ENCODE results near the gene TMEM214. TPM values are rescaled to one million over a fixed set of nuclear protein-coding genes. Genes with fewer than 3 reads are reported as not detected.

Gene TMEM214
- total and polyA plus RNA-seq, 2 experiments from 2014 or later = 50.4 to 75.9 TPM

GRCh38 chr2:27083410-27084296, 50.9 kb downstream of the TMEM214 start:
- Histone ChIP-seq H3K27ac (no peak overlapping the region), H3K4me2 (no peak overlapping the region), H3K9me2 (replicated peaks; ENCODE audit: insufficient read depth) (no peaks in the 10 kb centered on the region), H3K27me3 (no peaks in the 10 kb centered on the region), H3K4me1 (ENCODE audit: insufficient read depth) (peaks cover 18% of the 10 kb centered on the region), H3K36me3 (replicated peaks; ENCODE audit: insufficient read depth, low read depth) (no peaks in the 10 kb centered on the region), H4K20me1 (ENCODE audit: insufficient read depth, poor library complexity, severe bottlenecking) (peaks cover 3% of the 10 kb centered on the region), H2AFZ (no peak overlapping the region), H3K4me3 (no peak overlapping the region), H3K9me3 (ENCODE audit: low read depth) (no peaks in the 10 kb centered on the region), H3K79me2 (peaks cover 19% of the 10 kb centered on the region)
- DNase-seq (ENCODE audit: low spot score) = no peak
- TF ChIP-seq CTCF (IDR thresholded peaks at IDR 0.05; ENCODE audit: poor library complexity) = no peak
- 87% methylated on average over 19 of the region's 20 CpGs for WGBS (ENCODE audit: low lambda C conversion rate, missing lambda C conversion rate)

GRCh38 chr2:27084297-27085061, 51.7 kb downstream of the TMEM214 start:
- H3K4me2 ChIP-seq = no peak overlapping the region
- no peak overlapping the region for H3K4me3 ChIP-seq
- H3K9me3 ChIP-seq (ENCODE audit: low read depth) = no peaks in the 10 kb centered on the region
- H3K9me2 ChIP-seq (replicated peaks; ENCODE audit: insufficient read depth) = no peaks in the 10 kb centered on the region
- H2AFZ ChIP-seq = no peak overlapping the region
- no peak for DNase-seq (ENCODE audit: low spot score)
- 81% methylated on average over 6 of the region's 6 CpGs for WGBS (ENCODE audit: low lambda C conversion rate, missing lambda C conversion rate)
- peaks cover 11% of the 10 kb centered on the region for H3K79me2 ChIP-seq
- peaks cover 3% of the 10 kb centered on the region for H4K20me1 ChIP-seq (ENCODE audit: insufficient read depth, poor library complexity, severe bottlenecking)
- TF ChIP-seq CTCF (IDR thresholded peaks at IDR 0.05; ENCODE audit: poor library complexity) (no peak), EZH2phosphoT487 (IDR thresholded peaks at IDR 0.05; ENCODE audit: low read depth, severe bottlenecking, unreplicated experiment) (no peak), EZH2 (IDR thresholded peaks at IDR 0.05; ENCODE audit: borderline replicate concordance) (no peak)
- no peak overlapping the region for H3K27ac ChIP-seq
- H3K27me3 ChIP-seq = no peaks in the 10 kb centered on the region
- H3K36me3 ChIP-seq (replicated peaks; ENCODE audit: insufficient read depth, low read depth) = no peaks in the 10 kb centered on the region
- H3K4me1 ChIP-seq (ENCODE audit: insufficient read depth) = peaks cover 18% of the 10 kb centered on the region

- WGBS (ENCODE audit: low lambda C conversion rate, missing lambda C conversion rate) = 64% methylated on average over 10 of the region's 10 CpGs
- H3K27me3 ChIP-seq = no peaks in the 10 kb centered on the region
- TF ChIP-seq EZH2 (IDR thresholded peaks at IDR 0.05; ENCODE audit: borderline replicate concordance) = no peak
- H3K36me3 ChIP-seq (replicated peaks; ENCODE audit: insufficient read depth, low read depth) = no peaks in the 10 kb centered on the region
- H3K27ac ChIP-seq = no peak overlapping the region
- peaks cover 4% of the 10 kb centered on the region for H3K79me2 ChIP-seq
- H3K4me2 ChIP-seq = peak overlapping the region; percentile 100
- no peak for DNase-seq (ENCODE audit: low spot score)
- H3K4me3 ChIP-seq = no peak overlapping the region
- peaks cover 18% of the 10 kb centered on the region for H3K4me1 ChIP-seq (ENCODE audit: insufficient read depth)
- H3K9me2 ChIP-seq (replicated peaks; ENCODE audit: insufficient read depth) = no peaks in the 10 kb centered on the region
- no peaks in the 10 kb centered on the region for H3K9me3 ChIP-seq (ENCODE audit: low read depth)
- no peak overlapping the region for H2AFZ ChIP-seq
- peaks cover 3% of the 10 kb centered on the region for H4K20me1 ChIP-seq (ENCODE audit: insufficient read depth, poor library complexity, severe bottlenecking)
These were observed 52.4 kb downstream of the TMEM214 start for GRCh38 chr2:27085062-27085672.
